Measurements from ENCODE around the gene PYGO2.
"Not testable (repeated sequence)": the region's sequence is repeated elsewhere in the genome, so short reads cannot be mapped to it uniquely, and the experiment has no call there.

Gene PYGO2

DNA sequence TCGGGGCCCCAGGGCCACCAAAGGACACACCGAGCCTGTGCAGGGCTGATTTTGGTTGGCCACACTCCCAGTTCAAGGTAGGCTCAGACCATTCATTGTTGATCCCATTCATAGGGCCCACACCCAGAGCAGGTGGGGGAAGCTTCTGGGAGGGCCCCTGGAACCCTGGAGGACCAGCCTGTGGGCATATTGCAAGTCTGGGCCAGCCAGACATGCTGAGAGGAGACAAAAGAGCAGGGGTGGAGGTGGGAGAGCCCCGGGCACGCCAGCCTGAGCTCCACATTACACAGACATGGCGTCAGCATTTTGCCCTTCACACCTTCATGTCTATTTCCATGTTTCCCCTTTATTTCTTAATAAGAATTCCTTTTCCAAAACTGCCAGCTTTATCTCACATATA lies 50.7 kb downstream of the PYGO2 start:
- no peak for DNase-seq (ENCODE audit: low read depth in 1 of 2, low spot score in 1 of 2)

- DNase-seq (ENCODE audit: low read depth in 1 of 2, low spot score in 1 of 2), result no peak
These were observed 52.6 kb downstream of the PYGO2 start for GRCh38 chr1:154908937-154909336.

- DNase-seq (ENCODE audit: low read depth in 1 of 2, low spot score in 1 of 2), result not testable (repeated sequence)
These were observed 53.5 kb downstream of the PYGO2 start for GRCh38 chr1:154908129-154908528.

All from stimulated activated CD4-positive, alpha-beta T cell treated with anti-CD3 and anti-CD28 coated beads, Interleukin-15, amount 100 ng/mL, for 1 hour (primary cell).